CD14-positive monocyte (primary cell): ENCODE results near the gene B3GLCT. TPM values are rescaled to one million over a fixed set of nuclear protein-coding genes. Genes with fewer than 3 reads are reported as not detected.

Source experiments
- DNase-seq, 3 donors: peaks; one replicate each; pipeline ENCODE4 v3.0.0-alpha.2; 2011 to 2022
- H2AFZ ChIP-seq: 2 replicates; pipeline ENCODE4 v1.6.0; 2012; ENCODE audit warnings: mild to moderate bottlenecking, low read depth, low read length, inconsistent platforms; ENCODE audit not compliant: insufficient read depth, poor library complexity, severe bottlenecking
- H3K27ac ChIP-seq, 2 donors: 1 replicate in 1 of 2; 2 replicates in 1 of 2; pipeline ENCODE4 v1.5.1; 2012 to 2013; ENCODE audit warnings: low read length in 2 of 2, control low read depth in 1 of 2, inconsistent platforms in 1 of 2, low read depth in 1 of 2, mild to moderate bottlenecking in 1 of 2
- H3K27me3 ChIP-seq, 2 donors: one replicate each; pipeline versions ENCODE4 v1.6.0 to v1.6.1; 2011 to 2013; ENCODE audit warnings: low read length in 2 of 2; ENCODE audit not compliant: control insufficient read depth in 2 of 2, insufficient read depth in 2 of 2
- H3K36me3 ChIP-seq, 2 donors: replicated peaks in 1 of 2; 1 replicate in 1 of 2; 2 replicates in 1 of 2; pipeline versions ENCODE4 v1.5.1 to v1.6.1; 2012 to 2013; ENCODE audit warnings: low read length in 2 of 2, control low read depth in 1 of 2, inconsistent platforms in 1 of 2, mild to moderate bottlenecking in 1 of 2; ENCODE audit not compliant: insufficient read depth in 2 of 2, control insufficient read depth in 1 of 2
- H3K4me1 ChIP-seq, 2 donors: 1 replicate in 1 of 2; 2 replicates in 1 of 2; pipeline versions ENCODE4 v1.5.1 to v1.6.1; 2012 to 2013; ENCODE audit warnings: low read length in 2 of 2, control low read depth in 1 of 2, inconsistent platforms in 1 of 2, mild to moderate bottlenecking in 1 of 2, moderate library complexity in 1 of 2; ENCODE audit not compliant: insufficient read depth in 2 of 2, control insufficient read depth in 1 of 2
- H3K4me2 ChIP-seq: replicated peaks from 2 replicates; pipeline ENCODE3; 2012; ENCODE audit warnings: low read length, moderate library complexity, mild to moderate bottlenecking; ENCODE audit not compliant: poor library complexity, severe bottlenecking; ENCODE audit errors: extremely low read depth
- H3K4me3 ChIP-seq, 3 experiments: fragments of 200-600 bp in 1 of 3; sonication (generic) in 1 of 3; replicated peaks in 1 of 3; 1 replicate in 2 of 3; 2 replicates in 1 of 3; pipeline ENCODE4 v1.5.1; 2011 to 2013; ENCODE audit warnings: low read length in 3 of 3, mild to moderate bottlenecking in 3 of 3, control low read depth in 2 of 3, low read depth in 2 of 3, inconsistent platforms in 1 of 3, moderate library complexity in 1 of 3
- H3K79me2 ChIP-seq: 2 replicates; pipeline ENCODE4 v1.6.0; 2012; ENCODE audit warnings: mild to moderate bottlenecking, control low read depth, inconsistent platforms, low read length, moderate library complexity; ENCODE audit not compliant: insufficient read depth
- H3K9ac ChIP-seq: 2 replicates; pipeline ENCODE4 v1.6.0; 2017; ENCODE audit warnings: low read length, mild to moderate bottlenecking; ENCODE audit not compliant: insufficient read depth, poor library complexity, severe bottlenecking
- H3K9me3 ChIP-seq, 2 donors: replicated peaks in 1 of 2; 1 replicate in 1 of 2; 2 replicates in 1 of 2; pipeline versions ENCODE4 v1.5.1 to v1.6.1; 2012 to 2013; ENCODE audit warnings: low read length in 2 of 2, control low read depth in 1 of 2; ENCODE audit not compliant: control insufficient read depth in 1 of 2, insufficient read depth in 1 of 2
- H4K20me1 ChIP-seq: 2 replicates; pipeline ENCODE4 v1.6.0; 2012; ENCODE audit warnings: mild to moderate bottlenecking, low read length, control low read depth, moderate library complexity; ENCODE audit not compliant: insufficient read depth
- H3K27ac Mint-ChIP-seq, 7 donors: one replicate each; pipeline ENCODE4 v1.8.0; 2020; ENCODE audit warnings: mild to moderate bottlenecking in 7 of 7, mixed read lengths in 7 of 7, moderate library complexity in 6 of 7, inconsistent platforms in 2 of 7
- H3K27me3 Mint-ChIP-seq, 3 donors: one replicate each; pipeline ENCODE4 v1.8.0; 2021 to 2022; ENCODE audit warnings: low read depth in 3 of 3, mild to moderate bottlenecking in 3 of 3, mixed read lengths in 3 of 3, moderate library complexity in 3 of 3, inconsistent platforms in 1 of 3
- H3K36me3 Mint-ChIP-seq, 2 donors: one replicate each; pipeline ENCODE4 v1.8.0; 2020; ENCODE audit warnings: mixed read lengths in 2 of 2, inconsistent platforms in 1 of 2, mild to moderate bottlenecking in 1 of 2
- H3K4me1 Mint-ChIP-seq: one replicate; pipeline ENCODE4 v1.8.0; 2020; ENCODE audit warnings: mild to moderate bottlenecking, mixed read lengths
- H3K4me3 Mint-ChIP-seq, 2 donors: one replicate each; pipeline ENCODE4 v1.8.0; 2020; ENCODE audit warnings: mild to moderate bottlenecking in 2 of 2, mixed read lengths in 2 of 2, moderate library complexity in 1 of 2
- H3K9me3 Mint-ChIP-seq, 7 donors: one replicate each; pipeline ENCODE4 v1.8.0; 2020 to 2022; ENCODE audit warnings: mixed read lengths in 7 of 7, mild to moderate bottlenecking in 6 of 7, moderate library complexity in 6 of 7, inconsistent platforms in 2 of 7
- CTCF ChIP-seq: fragments of 200-600 bp; IDR thresholded peaks from one replicate; pipeline ENCODE4 v1.8.0; 2022; ENCODE audit warnings: antibody characterized with exemption, mild to moderate bottlenecking
- WGBS: methylation state at CpG from one replicate; pipeline ENCODE4 v1.1.5; 2013; ENCODE audit warnings: missing lambda C conversion rate; ENCODE audit not compliant: insufficient coverage; 5-methylcytosine and 5-hydroxymethylcytosine counted together
- intact Hi-C, 2 donors: fragments of 100-400 bp; cut with micrococcal nuclease; formaldehyde crosslinking; loops; one replicate each; pipeline versions ENCODE4 v1.15.0 to v1.15.1; 2023
- polyA plus RNA-seq, 3 donors: library from polyadenylated mRNA; depleted of rRNA in 1 of 3; unstranded in 2 of 3; stranded (reverse) in 1 of 3; fragments of 300-500 nt in 2 of 3; fragments of >200 nt in 1 of 3; fragmentation: Illumina TruSeq in 2 of 3; gene quantifications; 1 replicate in 2 of 3; 2 replicates in 1 of 3; pipeline ENCODE4 v1.2.3, GENCODE V29; 2012 to 2021

Gene B3GLCT
- polyA plus RNA-seq, 3 donors = 0.63 to 2.0 (median 2.0) TPM

- DNase-seq = no peak
- intact Hi-C loops = no loop called here
- H4K20me1 ChIP-seq = no peaks in the 10 kb centered on the region
- H3K36me3 ChIP-seq = no peaks in the 10 kb centered on the region
- peaks cover 4 to 10% of the 10 kb centered on the region in 2 donors for H3K4me1 ChIP-seq
- Mint-ChIP-seq H3K36me3 (no peaks in the 10 kb centered on the region), H3K4me1 (peaks cover 26% of the 10 kb centered on the region), H3K27ac (no peak overlapping the region), H3K27me3 (peaks cover 0 to 5% (median 0%) of the 10 kb centered on the region in 3 donors), H3K4me3 (peak overlapping the region; percentile 9 to 47), H3K9me3 (no peaks in the 10 kb centered on the region)
- no peaks in the 10 kb centered on the region for H3K79me2 ChIP-seq
- no peaks in the 10 kb centered on the region for H3K27me3 ChIP-seq
- H3K4me3 ChIP-seq = no peak overlapping the region
- no peak for TF ChIP-seq CTCF
- no peak overlapping the region for H3K27ac ChIP-seq
- 79% methylated on average over 10 of the region's 15 CpGs for WGBS
- no peak overlapping the region for H2AFZ ChIP-seq
- no peak overlapping the region for H3K9ac ChIP-seq
- no peak overlapping the region for H3K4me2 ChIP-seq
- H3K9me3 ChIP-seq = no peaks in the 10 kb centered on the region
Observed at GRCh38 chr13:31207661-31208552, 8.1 kb downstream of the B3GLCT start.

- H3K9ac ChIP-seq = no peak overlapping the region
- no peak overlapping the region for H3K4me2 ChIP-seq
- no peaks in the 10 kb centered on the region for H3K36me3 Mint-ChIP-seq
- no peak overlapping the region for H2AFZ ChIP-seq
- no peak overlapping the region for H3K27ac Mint-ChIP-seq
- no peaks in the 10 kb centered on the region for H3K36me3 ChIP-seq
- intact Hi-C loops = no loop called here
- H3K79me2 ChIP-seq = no peaks in the 10 kb centered on the region
- peaks cover 0 to 5% (median 0%) of the 10 kb centered on the region in 3 donors for H3K27me3 Mint-ChIP-seq
- no peaks in the 10 kb centered on the region for H3K9me3 ChIP-seq
- H3K4me1 ChIP-seq = peaks cover 3 to 4% of the 10 kb centered on the region in 2 donors
- H3K9me3 Mint-ChIP-seq = no peaks in the 10 kb centered on the region
- H4K20me1 ChIP-seq = no peaks in the 10 kb centered on the region
- no peak overlapping the region for H3K27ac ChIP-seq
- H3K4me3 Mint-ChIP-seq = peak overlapping the region; percentile 9 to 47
- H3K4me3 ChIP-seq = no peak overlapping the region
- no peak for DNase-seq
- H3K4me1 Mint-ChIP-seq = peaks cover 21% of the 10 kb centered on the region
- WGBS = 91% methylated on average over 9 of the region's 12 CpGs
- no peak for TF ChIP-seq CTCF
- no peaks in the 10 kb centered on the region for H3K27me3 ChIP-seq
Observed at GRCh38 chr13:31208559-31209122, 8.9 kb downstream of the B3GLCT start.
